ENCODE measurements around the gene PIGC.

The PIGC gene

GRCh38 chr1:172456344-172456769, 12.5 kb upstream of the PIGC start:
- no peak overlapping the region for H2AFZ ChIP-seq (ENCODE audit: insufficient read depth, low read length, poor library complexity)
- H4K91ac ChIP-seq (ENCODE audit: low read depth, low read length) = no peak overlapping the region
- H3K79me1 ChIP-seq (ENCODE audit: low read length) = peaks cover 18% of the 10 kb centered on the region
- no peak overlapping the region for H3K18ac ChIP-seq (ENCODE audit: low read length)
- H3K4me2 ChIP-seq (ENCODE audit: low read length) = no peak overlapping the region
- no peaks in the 10 kb centered on the region for H3K9me3 ChIP-seq (ENCODE audit: insufficient read depth, low read depth, low read length)
- no peak for DNase-seq
- no peak overlapping the region for H3K9ac ChIP-seq (ENCODE audit: low read length)
- no peak overlapping the region for H2BK5ac ChIP-seq (ENCODE audit: low read depth, low read length, poor library complexity)
- H3K4me1 ChIP-seq (ENCODE audit: control insufficient read depth in 1 of 2, insufficient read depth in 2 of 2, low read length in 2 of 2) = peaks cover 3 to 11% of the 10 kb centered on the region in 2 experiments
- no peak overlapping the region for H3K4me3 ChIP-seq (ENCODE audit: low read depth, low read length)
- no peak overlapping the region for H4K12ac ChIP-seq (ENCODE audit: low read depth, low read length)
- no peak overlapping the region for H4K8ac ChIP-seq (ENCODE audit: low read depth, low read length)
- no peaks in the 10 kb centered on the region for H3K79me2 ChIP-seq (ENCODE audit: control insufficient read depth, insufficient read depth, low read length, poor library complexity)
- H2BK120ac ChIP-seq (ENCODE audit: insufficient read depth, low read length, poor library complexity) = no peak overlapping the region
- peak overlapping the region; percentile 12 for H2AK5ac ChIP-seq (ENCODE audit: low read length)
- no peak overlapping the region for H3K27ac ChIP-seq (ENCODE audit: low read depth, low read length)
- no peak overlapping the region for H3K14ac ChIP-seq (ENCODE audit: low read length)
- no peak overlapping the region for H2BK12ac ChIP-seq (ENCODE audit: low read length)
- peaks cover 0 to 3% of the 10 kb centered on the region in 2 experiments for H3K36me3 ChIP-seq (ENCODE audit: control insufficient read depth in 1 of 2, insufficient read depth in 2 of 2, low read length in 2 of 2)
- WGBS (ENCODE audit: extremely low coverage, insufficient coverage, insufficient read length) = no CpG with 5 or more reads among the region's 5 CpGs
- no peak overlapping the region for H3K23ac ChIP-seq (ENCODE audit: low read length)
- no peaks in the 10 kb centered on the region for H3K27me3 ChIP-seq (ENCODE audit: insufficient read depth, low read length)
- H3K4ac ChIP-seq (ENCODE audit: low read depth, low read length) = no peak overlapping the region

- no peak overlapping the region for H4K12ac ChIP-seq (ENCODE audit: low read depth, low read length)
- peaks cover 0 to 3% of the 10 kb centered on the region in 2 experiments for H3K36me3 ChIP-seq (ENCODE audit: control insufficient read depth in 1 of 2, insufficient read depth in 2 of 2, low read length in 2 of 2)
- H4K8ac ChIP-seq (ENCODE audit: low read depth, low read length) = no peak overlapping the region
- no peak overlapping the region for H3K9ac ChIP-seq (ENCODE audit: low read length)
- H2BK12ac ChIP-seq (ENCODE audit: low read length) = peak overlapping the region; percentile 51
- H3K27me3 ChIP-seq (ENCODE audit: insufficient read depth, low read length) = no peaks in the 10 kb centered on the region
- no peaks in the 10 kb centered on the region for H3K79me2 ChIP-seq (ENCODE audit: control insufficient read depth, insufficient read depth, low read length, poor library complexity)
- H3K23ac ChIP-seq (ENCODE audit: low read length) = no peak overlapping the region
- no peak overlapping the region for H3K4ac ChIP-seq (ENCODE audit: low read depth, low read length)
- H3K14ac ChIP-seq (ENCODE audit: low read length) = no peak overlapping the region
- H2AFZ ChIP-seq (ENCODE audit: insufficient read depth, low read length, poor library complexity) = no peak overlapping the region
- no peak overlapping the region for H2BK120ac ChIP-seq (ENCODE audit: insufficient read depth, low read length, poor library complexity)
- H2AK5ac ChIP-seq (ENCODE audit: low read length) = peak overlapping the region; percentile 65
- H3K4me3 ChIP-seq (ENCODE audit: low read depth, low read length) = no peak overlapping the region
- H4K91ac ChIP-seq (ENCODE audit: low read depth, low read length) = peak overlapping the region; percentile 58
- no CpG with 5 or more reads among the region's 1 CpG for WGBS (ENCODE audit: extremely low coverage, insufficient coverage, insufficient read length)
- H3K18ac ChIP-seq (ENCODE audit: low read length) = no peak overlapping the region
- H2BK5ac ChIP-seq (ENCODE audit: low read depth, low read length, poor library complexity) = no peak overlapping the region
- H3K79me1 ChIP-seq (ENCODE audit: low read length) = peaks cover 22% of the 10 kb centered on the region
- no peak overlapping the region for H3K4me2 ChIP-seq (ENCODE audit: low read length)
- no peaks in the 10 kb centered on the region for H3K9me3 ChIP-seq (ENCODE audit: insufficient read depth, low read depth, low read length)
- no peak overlapping the region for H3K27ac ChIP-seq (ENCODE audit: low read depth, low read length)
- DNase-seq = no peak
- peaks cover 7 to 14% of the 10 kb centered on the region in 2 experiments for H3K4me1 ChIP-seq (ENCODE audit: control insufficient read depth in 1 of 2, insufficient read depth in 2 of 2, low read length in 2 of 2)
These were observed 11.6 kb upstream of the PIGC start for GRCh38 chr1:172455451-172455850.

GRCh38 chr1:172453607-172454006, 9.7 kb upstream of the PIGC start:
- Histone ChIP-seq H4K12ac (ENCODE audit: low read depth, low read length) (no peak overlapping the region), H2BK12ac (ENCODE audit: low read length) (peak overlapping the region; percentile 60), H4K91ac (ENCODE audit: low read depth, low read length) (peak overlapping the region; percentile 63), H2AK5ac (ENCODE audit: low read length) (no peak overlapping the region), H3K9me3 (ENCODE audit: insufficient read depth, low read depth, low read length) (no peaks in the 10 kb centered on the region), H3K4me1 (ENCODE audit: control insufficient read depth in 1 of 2, insufficient read depth in 2 of 2, low read length in 2 of 2) (peaks cover 23 to 31% of the 10 kb centered on the region in 2 experiments), H3K14ac (ENCODE audit: low read length) (no peak overlapping the region), H3K79me2 (ENCODE audit: control insufficient read depth, insufficient read depth, low read length, poor library complexity) (peaks cover 2% of the 10 kb centered on the region), H3K79me1 (ENCODE audit: low read length) (peaks cover 39% of the 10 kb centered on the region), H2AFZ (ENCODE audit: insufficient read depth, low read length, poor library complexity) (no peak overlapping the region), H3K9ac (ENCODE audit: low read length) (no peak overlapping the region), H3K4ac (ENCODE audit: low read depth, low read length) (peak overlapping the region; percentile 24), H3K18ac (ENCODE audit: low read length) (no peak overlapping the region), H2BK5ac (ENCODE audit: low read depth, low read length, poor library complexity) (no peak overlapping the region), H2BK120ac (ENCODE audit: insufficient read depth, low read length, poor library complexity) (peak overlapping the region; percentile 33), H3K23ac (ENCODE audit: low read length) (no peak overlapping the region), H3K4me2 (ENCODE audit: low read length) (no peak overlapping the region), H3K4me3 (ENCODE audit: low read depth, low read length) (no peak overlapping the region), H3K27me3 (ENCODE audit: insufficient read depth, low read length) (no peaks in the 10 kb centered on the region), H3K27ac (ENCODE audit: low read depth, low read length) (peak overlapping the region; percentile 59), H4K8ac (ENCODE audit: low read depth, low read length) (no peak overlapping the region), H3K36me3 (ENCODE audit: control insufficient read depth in 1 of 2, insufficient read depth in 2 of 2, low read length in 2 of 2) (peaks cover 0 to 3% of the 10 kb centered on the region in 2 experiments)
- WGBS (ENCODE audit: extremely low coverage, insufficient coverage, insufficient read length) = no CpG with 5 or more reads among the region's 1 CpG
- DNase-seq = no peak

GRCh38 chr1:172453153-172453545, 9.3 kb upstream of the PIGC start:
- Histone ChIP-seq H2BK12ac (ENCODE audit: low read length) (peak overlapping the region; percentile 58), H3K23ac (ENCODE audit: low read length) (no peak overlapping the region), H3K18ac (ENCODE audit: low read length) (peak overlapping the region; percentile 60), H4K91ac (ENCODE audit: low read depth, low read length) (peak overlapping the region; percentile 94), H3K9me3 (ENCODE audit: insufficient read depth, low read depth, low read length) (no peaks in the 10 kb centered on the region), H3K4ac (ENCODE audit: low read depth, low read length) (peak overlapping the region; percentile 53), H2AK5ac (ENCODE audit: low read length) (peak overlapping the region; percentile 25), H3K36me3 (ENCODE audit: control insufficient read depth in 1 of 2, insufficient read depth in 2 of 2, low read length in 2 of 2) (peaks cover 0 to 3% of the 10 kb centered on the region in 2 experiments), H3K4me3 (ENCODE audit: low read depth, low read length) (no peak overlapping the region), H2BK120ac (ENCODE audit: insufficient read depth, low read length, poor library complexity) (peak overlapping the region; percentile 79), H2BK5ac (ENCODE audit: low read depth, low read length, poor library complexity) (peak overlapping the region; percentile 84), H3K27ac (ENCODE audit: low read depth, low read length) (peak overlapping the region; percentile 98), H3K79me1 (ENCODE audit: low read length) (peaks cover 41% of the 10 kb centered on the region), H3K4me2 (ENCODE audit: low read length) (peak overlapping the region; percentile 35), H3K79me2 (ENCODE audit: control insufficient read depth, insufficient read depth, low read length, poor library complexity) (peaks cover 2% of the 10 kb centered on the region), H3K14ac (ENCODE audit: low read length) (peak overlapping the region; percentile 71), H3K4me1 (ENCODE audit: control insufficient read depth in 1 of 2, insufficient read depth in 2 of 2, low read length in 2 of 2) (peaks cover 25 to 31% of the 10 kb centered on the region in 2 experiments), H4K12ac (ENCODE audit: low read depth, low read length) (peak overlapping the region; percentile 3), H3K27me3 (ENCODE audit: insufficient read depth, low read length) (no peaks in the 10 kb centered on the region), H3K9ac (ENCODE audit: low read length) (no peak overlapping the region), H2AFZ (ENCODE audit: insufficient read depth, low read length, poor library complexity) (no peak overlapping the region), H4K8ac (ENCODE audit: low read depth, low read length) (peak overlapping the region; percentile 52)
- whole genome bisulfite sequencing (ENCODE audit: extremely low coverage, insufficient coverage, insufficient read length) = no CpG with 5 or more reads among the region's 6 CpGs
- no peak for DNase-seq
